Loucy (cell line): ENCODE results near the gene ANKRD63.
A peak's percentile ranks its signal among the peaks of the same experiment; 100 is the strongest.

Experiments used
- H2AFZ ChIP-seq: fragments of 200-600 bp; sonication (generic); 2 replicates; pipeline ENCODE4 v1.6.0; 2016; ENCODE audit warnings: antibody characterized with exemption, mild to moderate bottlenecking, low read length, moderate library complexity
- H3F3A ChIP-seq: fragments of 200-600 bp; 2 replicates; pipeline ENCODE4 v1.6.0; 2016; ENCODE audit warnings: antibody characterized with exemption, low read depth, mild to moderate bottlenecking
- H3K27me3 ChIP-seq: fragments of 200-600 bp; sonication (generic); 2 replicates; pipeline ENCODE4 v1.6.1; 2014; ENCODE audit warnings: low read length, mild to moderate bottlenecking; ENCODE audit not compliant: insufficient read depth, poor library complexity, severe bottlenecking
- H3K36me3 ChIP-seq: fragments of 200-600 bp; sonication (generic); 2 replicates; pipeline ENCODE4 v1.6.1; 2016; ENCODE audit warnings: low read length; ENCODE audit not compliant: insufficient read depth
- H3K4me1 ChIP-seq: fragments of 200-600 bp; sonication (generic); 2 replicates; pipeline ENCODE4 v1.5.1; 2014; ENCODE audit warnings: low read length, mild to moderate bottlenecking; ENCODE audit not compliant: insufficient read depth, poor library complexity, severe bottlenecking
- H3K4me2 ChIP-seq: fragments of 200-600 bp; sonication (generic); 2 replicates; pipeline ENCODE4 v1.6.0; 2014; ENCODE audit warnings: antibody characterized with exemption, low read length, low read depth, mild to moderate bottlenecking; ENCODE audit not compliant: poor library complexity, severe bottlenecking
- H3K4me3 ChIP-seq: fragments of 200-600 bp; sonication (generic); 2 replicates; pipeline ENCODE4 v1.5.1; 2014; ENCODE audit warnings: low read length, mild to moderate bottlenecking, mixed read lengths; ENCODE audit not compliant: poor library complexity, severe bottlenecking
- H3K79me2 ChIP-seq: fragments of 200-600 bp; sonication (generic); 2 replicates; pipeline ENCODE4 v1.6.1; 2014; ENCODE audit warnings: low read length; ENCODE audit not compliant: insufficient read depth
- H3K9ac ChIP-seq: fragments of 200-600 bp; sonication (generic); 2 replicates; pipeline ENCODE4 v1.6.0; 2014; ENCODE audit warnings: mild to moderate bottlenecking, low read depth, low read length, moderate library complexity; ENCODE audit not compliant: poor library complexity, severe bottlenecking
- H3K9me2 ChIP-seq: fragments of 200-600 bp; sonication (generic); replicated peaks from 2 replicates; pipeline ENCODE4 v1.6.1; 2016; ENCODE audit warnings: low read depth, low read length, mixed read lengths
- H3K9me3 ChIP-seq: fragments of 200-600 bp; sonication (generic); 2 replicates; pipeline ENCODE4 v1.6.1; 2014; ENCODE audit warnings: mild to moderate bottlenecking, antibody characterized with exemption, low read length, low read depth; ENCODE audit not compliant: insufficient read depth
- H4K20me1 ChIP-seq: fragments of 200-600 bp; sonication (generic); 2 replicates; pipeline ENCODE4 v1.6.0; 2014; ENCODE audit warnings: antibody characterized with exemption, low read length, mild to moderate bottlenecking; ENCODE audit not compliant: insufficient read depth, poor library complexity, severe bottlenecking
- EZH2phosphoT487 ChIP-seq: fragments of 200-600 bp; IDR thresholded peaks from 2 replicates; pipeline ENCODE4 v1.6.1; 2018; ENCODE audit warnings: antibody characterized with exemption, mild to moderate bottlenecking, moderate library complexity, borderline replicate concordance
- TF ChIP-seq, protein P1 (sequence below): fragments of 200-600 bp; sonication (generic); conservative IDR thresholded peaks from 2 replicates; pipeline ENCODE4 v1.5.1; 2014; ENCODE audit warnings: mild to moderate bottlenecking, antibody characterized with exemption, low read length

The ANKRD63 gene

DNA sequence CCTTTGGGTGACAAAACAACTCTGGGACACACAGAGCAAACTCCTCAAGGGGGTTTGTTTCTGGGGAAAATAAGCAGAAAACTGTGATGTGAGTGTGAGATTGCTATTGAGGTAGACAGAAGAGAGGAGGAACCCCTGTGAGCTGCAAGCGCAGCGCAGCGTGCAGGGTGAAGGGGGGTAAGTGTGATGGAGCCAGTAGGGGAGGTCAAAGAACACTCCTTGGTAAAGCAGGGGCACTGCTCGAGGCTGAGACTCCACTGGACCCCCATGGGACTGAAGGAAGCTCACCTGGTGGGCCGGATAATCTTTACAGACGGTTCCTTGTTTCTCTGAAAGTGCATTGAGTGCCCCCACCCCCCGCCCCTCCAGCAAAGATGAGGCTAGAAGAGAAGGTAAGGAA, 48.2 kb upstream of the ANKRD63 start:
- Histone ChIP-seq H3K9me2 (no peaks in the 10 kb centered on the region), H3K4me1 (peaks cover 96% of the 10 kb centered on the region), H3K79me2 (peaks cover 71% of the 10 kb centered on the region), H3K27me3 (no peaks in the 10 kb centered on the region), H3K9me3 (no peaks in the 10 kb centered on the region), H2AFZ (no peak overlapping the region), H3K4me3 (no peak overlapping the region), H3K36me3 (peaks cover 3% of the 10 kb centered on the region; the same call in 1 of the 2 replicates), H3K4me2 (peak overlapping the region; percentile 84), H3F3A (0 out of 2 replicates have a peak, but pooled peaks cover 8% of the 10 kb centered on the region), H3K9ac (peak overlapping the region; percentile 82), H4K20me1 (no peaks in the 10 kb centered on the region)
- no peak for TF ChIP-seq EZH2phosphoT487
- TF ChIP-seq, protein P1, sequence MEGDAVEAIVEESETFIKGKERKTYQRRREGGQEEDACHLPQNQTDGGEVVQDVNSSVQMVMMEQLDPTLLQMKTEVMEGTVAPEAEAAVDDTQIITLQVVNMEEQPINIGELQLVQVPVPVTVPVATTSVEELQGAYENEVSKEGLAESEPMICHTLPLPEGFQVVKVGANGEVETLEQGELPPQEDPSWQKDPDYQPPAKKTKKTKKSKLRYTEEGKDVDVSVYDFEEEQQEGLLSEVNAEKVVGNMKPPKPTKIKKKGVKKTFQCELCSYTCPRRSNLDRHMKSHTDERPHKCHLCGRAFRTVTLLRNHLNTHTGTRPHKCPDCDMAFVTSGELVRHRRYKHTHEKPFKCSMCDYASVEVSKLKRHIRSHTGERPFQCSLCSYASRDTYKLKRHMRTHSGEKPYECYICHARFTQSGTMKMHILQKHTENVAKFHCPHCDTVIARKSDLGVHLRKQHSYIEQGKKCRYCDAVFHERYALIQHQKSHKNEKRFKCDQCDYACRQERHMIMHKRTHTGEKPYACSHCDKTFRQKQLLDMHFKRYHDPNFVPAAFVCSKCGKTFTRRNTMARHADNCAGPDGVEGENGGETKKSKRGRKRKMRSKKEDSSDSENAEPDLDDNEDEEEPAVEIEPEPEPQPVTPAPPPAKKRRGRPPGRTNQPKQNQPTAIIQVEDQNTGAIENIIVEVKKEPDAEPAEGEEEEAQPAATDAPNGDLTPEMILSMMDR = no peak

DNA sequence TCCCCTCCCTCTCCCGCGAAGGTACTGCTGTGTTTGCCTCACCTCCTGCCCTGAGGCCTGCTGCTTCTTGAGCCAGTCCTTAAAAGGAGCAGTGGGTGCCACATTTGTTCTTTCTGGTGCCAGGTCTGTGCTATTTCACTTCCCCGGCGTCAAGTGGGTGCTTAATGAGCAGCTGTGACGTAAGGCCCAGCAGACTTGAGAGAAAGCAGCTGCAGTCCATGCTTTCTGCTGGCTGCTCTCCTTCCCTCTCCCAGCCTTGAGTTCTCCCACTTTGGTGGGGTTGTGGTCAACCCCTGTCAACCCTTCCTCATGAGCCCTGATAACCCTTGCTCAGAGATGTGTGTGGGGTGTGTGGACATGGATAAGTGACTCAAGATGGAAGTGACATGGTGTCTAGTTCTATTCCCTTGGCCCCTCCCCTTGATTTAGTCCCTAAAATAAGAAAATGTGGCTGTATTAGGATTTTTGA, 47.5 kb upstream of the ANKRD63 start:
- TF ChIP-seq EZH2phosphoT487 = no peak
- TF ChIP-seq, protein P1 = no peak
- Histone ChIP-seq H3F3A (0 out of 2 replicates have a peak, but pooled peaks cover 8% of the 10 kb centered on the region), H4K20me1 (peaks cover 4% of the 10 kb centered on the region)

DNA sequence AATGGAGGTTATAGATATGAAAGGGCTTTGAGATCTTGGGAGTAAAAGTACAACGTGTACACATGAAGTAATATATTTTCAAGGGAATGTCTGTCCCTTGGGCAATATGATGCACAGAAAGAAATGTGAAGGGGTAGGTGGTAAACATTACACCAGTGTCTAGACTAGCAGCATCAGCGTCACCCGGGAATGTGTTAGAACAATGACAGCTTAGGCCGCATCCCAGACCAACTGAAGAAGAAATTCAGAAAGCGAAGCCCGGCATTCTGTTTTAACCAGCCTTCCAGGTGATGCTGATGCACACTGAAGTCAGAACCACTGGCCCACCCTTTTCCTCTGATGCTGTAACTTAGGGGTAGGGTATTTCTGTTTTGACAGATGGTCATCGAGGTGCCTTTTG, 46.9 kb upstream of the ANKRD63 start:
- Histone ChIP-seq H3K4me3 (peak overlapping the region; percentile 81), H3F3A (0 out of 2 replicates have a peak, but pooled peaks cover 8% of the 10 kb centered on the region), H3K9ac (peak overlapping the region; percentile 82), H3K4me2 (peak overlapping the region; percentile 84), H3K27me3 (no peaks in the 10 kb centered on the region), H3K4me1 (peaks cover 96% of the 10 kb centered on the region), H3K79me2 (peaks cover 83% of the 10 kb centered on the region), H3K9me3 (no peaks in the 10 kb centered on the region), H4K20me1 (peaks cover 10% of the 10 kb centered on the region), H3K36me3 (peaks cover 3% of the 10 kb centered on the region; the same call in 1 of the 2 replicates), H2AFZ (no peak overlapping the region), H3K9me2 (no peaks in the 10 kb centered on the region)
- TF ChIP-seq, protein P1 = no peak
- no peak for TF ChIP-seq EZH2phosphoT487

More for the DNA sequence above, 47.5 kb upstream of the ANKRD63 start:
- peaks cover 3% of the 10 kb centered on the region; the same call in 1 of the 2 replicates for H3K36me3 ChIP-seq
- H3K4me2 ChIP-seq = peak overlapping the region; percentile 84
- H3K9me2 ChIP-seq = no peaks in the 10 kb centered on the region
- H3K9ac ChIP-seq = peak overlapping the region; percentile 82
- H3K4me1 ChIP-seq = peaks cover 96% of the 10 kb centered on the region
- H3K27me3 ChIP-seq = no peaks in the 10 kb centered on the region
- H3K4me3 ChIP-seq = no peak overlapping the region
- H2AFZ ChIP-seq = no peak overlapping the region
- no peaks in the 10 kb centered on the region for H3K9me3 ChIP-seq
- peaks cover 77% of the 10 kb centered on the region for H3K79me2 ChIP-seq
